ENCODE measurements around the gene INPP5A.

- no peak for TF ChIP-seq POLR2A (IDR thresholded peaks at IDR 0.05)
- TF ChIP-seq POLR2AphosphoS5 (IDR thresholded peaks at IDR 0.05) = no peak
These were observed 268.0 kb downstream of the INPP5A start for GRCh38 chr10:132805599-132805998.
